Activated CD8-positive, alpha-beta memory T cell treated with anti-CD3 and anti-CD28 coated beads, Interleukin-2, amount 10 ng/mL, durations not matched to agents 7 days and 5 days (primary cell): ENCODE measurements around the gene MYO3B. TPM values are rescaled to one million over a fixed set of nuclear protein-coding genes. Genes with fewer than 3 reads are reported as not detected.

ENCODE experiments used
- ATAC-seq: fragments of 150-1000 bp; cut with Tn5 transposase; one replicate; pipeline ENCODE4 v1.10.0; 2021; ENCODE audit warnings: moderate library complexity
- CTCF ChIA-PET: fragments of 350-600 bp; sonication (Branson Sonifier 250); formaldehyde crosslinking; loops from one replicate; lab custom pipeline; 2021; ENCODE audit warnings: antibody characterized with exemption; lab: Charles Lee
- DNase-seq: peaks from one replicate; pipeline ENCODE4 v3.0.0-alpha.2; 2020
- H3K27ac Mint-ChIP-seq: one replicate; pipeline ENCODE4 v1.8.0; 2021; ENCODE audit warnings: mild to moderate bottlenecking, mixed read lengths
- H3K27me3 Mint-ChIP-seq: one replicate; pipeline ENCODE4 v1.8.0; 2021; ENCODE audit warnings: mixed read lengths
- H3K36me3 Mint-ChIP-seq: one replicate; pipeline ENCODE4 v1.8.0; 2021; ENCODE audit warnings: mild to moderate bottlenecking, mixed read lengths
- H3K4me1 Mint-ChIP-seq: one replicate; pipeline ENCODE4 v1.8.0; 2021; ENCODE audit warnings: mixed read lengths
- H3K4me3 Mint-ChIP-seq: one replicate; pipeline ENCODE4 v1.8.0; 2021; ENCODE audit warnings: mild to moderate bottlenecking, moderate library complexity, mixed read lengths
- H3K9me3 Mint-ChIP-seq: one replicate; pipeline ENCODE4 v1.8.0; 2022; ENCODE audit warnings: low read depth, mixed read lengths
- total RNA-seq, 2 experiments: library from RNA; stranded (reverse); gene quantifications; one replicate each; pipeline ENCODE4 v1.2.3, GENCODE V29; 2021

MYO3B gene
- total RNA-seq, 2 experiments from 2014 or later: 0.23 to 0.38 TPM

GRCh38 chr2:170180031-170180566, 2.2 kb downstream of the MYO3B start:
- Mint-ChIP-seq H3K9me3 (peaks cover 2% of the 10 kb centered on the region), H3K4me1 (peaks cover 19% of the 10 kb centered on the region), H3K36me3 (no peaks in the 10 kb centered on the region), H3K27ac (peak overlapping the region; percentile 23), H3K27me3 (peaks cover 4% of the 10 kb centered on the region), H3K4me3 (peak overlapping the region; percentile 6)
- ATAC-seq: peak; percentile 49
- no peak for DNase-seq
- CTCF ChIA-PET: no interaction called here

DNA sequence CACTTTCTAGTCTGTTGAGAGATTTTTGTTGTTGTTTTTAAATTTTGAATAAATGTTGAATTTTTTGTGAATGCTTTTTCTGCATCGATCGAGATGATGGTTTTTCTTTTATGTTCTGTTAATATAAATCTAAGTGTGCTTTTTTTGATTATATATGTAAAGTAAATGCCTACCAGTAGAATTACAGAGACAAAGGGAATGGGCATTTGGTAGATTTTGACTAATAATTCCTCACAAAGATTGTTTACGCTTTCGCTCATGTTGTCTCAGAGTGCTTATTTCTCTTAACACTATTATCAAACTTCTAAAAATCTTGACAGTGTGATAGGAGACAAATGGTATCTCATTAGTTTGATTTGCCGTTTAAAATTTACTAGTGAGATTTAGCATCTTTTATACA, 3.7 kb downstream of the MYO3B start:
- CTCF ChIA-PET: no interaction called here
- no peak overlapping the region for H3K27ac Mint-ChIP-seq
- H3K4me1 Mint-ChIP-seq: peaks cover 19% of the 10 kb centered on the region
- ATAC-seq: no peak
- peaks cover 2% of the 10 kb centered on the region for H3K36me3 Mint-ChIP-seq
- H3K4me3 Mint-ChIP-seq: no peak overlapping the region
- peaks cover 3% of the 10 kb centered on the region for H3K9me3 Mint-ChIP-seq
- peaks cover 8% of the 10 kb centered on the region for H3K27me3 Mint-ChIP-seq
- DNase-seq: no peak

- Mint-ChIP-seq H3K4me1 (no peaks in the 10 kb centered on the region), H3K27me3 (peaks cover 12% of the 10 kb centered on the region), H3K9me3 (peaks cover 13% of the 10 kb centered on the region), H3K4me3 (no peak overlapping the region), H3K27ac (no peak overlapping the region), H3K36me3 (peaks cover 4% of the 10 kb centered on the region)
- ATAC-seq: no peak
- CTCF ChIA-PET: no interaction called here
- no peak for DNase-seq
These were observed 7.4 kb downstream of the MYO3B start for GRCh38 chr2:170185319-170185718.

- ATAC-seq (no peak), DNase-seq (no peak)
- H3K36me3 Mint-ChIP-seq: peaks cover 4% of the 10 kb centered on the region
- peaks cover 13% of the 10 kb centered on the region for H3K27me3 Mint-ChIP-seq
- CTCF ChIA-PET: no interaction called here
- no peak overlapping the region for H3K27ac Mint-ChIP-seq
- H3K4me1 Mint-ChIP-seq: no peaks in the 10 kb centered on the region
- no peak overlapping the region for H3K4me3 Mint-ChIP-seq
- H3K9me3 Mint-ChIP-seq: peaks cover 11% of the 10 kb centered on the region
These were observed 11.8 kb downstream of the MYO3B start for GRCh38 chr2:170189757-170190156.

DNA sequence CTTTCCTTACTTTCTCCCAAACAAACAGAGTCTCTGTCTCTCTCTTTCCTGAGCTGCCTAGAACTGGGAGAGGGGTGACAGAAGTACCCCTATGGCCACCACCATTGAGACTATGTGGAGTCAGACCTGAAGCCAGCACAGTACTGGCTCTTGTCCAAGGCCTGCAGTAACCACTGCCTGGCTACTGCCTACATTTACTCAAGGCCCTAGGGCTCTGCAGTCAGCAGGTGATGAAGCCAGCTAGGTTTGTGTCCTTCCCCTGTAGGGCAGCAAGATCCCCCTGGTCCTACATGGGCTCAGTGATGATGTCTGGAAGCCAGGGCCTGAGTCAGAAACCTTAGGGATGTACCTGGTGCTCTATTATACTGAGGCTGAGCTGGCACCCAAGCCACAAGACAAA, 12.2 kb downstream of the MYO3B start:
- Mint-ChIP-seq H3K27ac (no peak overlapping the region), H3K27me3 (peaks cover 15% of the 10 kb centered on the region), H3K4me1 (no peaks in the 10 kb centered on the region), H3K9me3 (peaks cover 11% of the 10 kb centered on the region), H3K4me3 (no peak overlapping the region), H3K36me3 (peaks cover 4% of the 10 kb centered on the region)
- no peak for ATAC-seq
- CTCF ChIA-PET: no interaction called here
- DNase-seq: no peak

DNA sequence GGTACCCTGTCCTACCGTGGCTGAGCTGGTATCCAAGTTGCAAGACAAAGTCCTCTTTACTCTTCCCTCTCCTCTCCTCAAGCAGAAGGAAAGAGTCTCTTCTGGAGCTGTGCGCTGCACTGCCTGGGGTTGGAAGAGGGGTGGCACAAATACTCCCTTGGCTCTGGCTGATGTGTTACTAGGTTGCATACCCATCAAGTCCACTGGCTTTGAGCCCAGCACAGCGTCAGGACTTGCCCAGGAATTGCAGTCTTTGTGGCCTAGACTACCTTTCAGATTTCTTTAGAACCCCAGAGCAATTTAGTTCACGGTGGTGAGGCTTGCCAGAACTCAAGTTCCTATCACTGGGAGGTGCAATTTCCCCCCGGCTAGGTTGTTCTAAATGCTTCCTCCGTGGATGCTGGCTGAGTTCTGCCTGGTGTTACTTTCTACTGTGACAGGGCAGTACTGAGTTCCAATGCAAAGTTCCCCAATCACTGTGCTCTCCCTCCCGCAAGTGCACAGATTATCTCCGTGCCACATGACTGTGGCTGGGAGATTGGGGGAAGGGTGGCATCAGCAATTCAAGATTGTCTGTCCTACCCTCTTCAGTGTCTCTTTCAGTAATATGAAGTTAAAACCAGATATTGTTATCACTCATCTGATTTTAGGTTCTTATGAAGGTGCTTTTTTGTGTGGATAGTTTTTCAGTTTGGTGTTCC, 13.4 kb downstream of the MYO3B start:
- H3K4me1 Mint-ChIP-seq: no peaks in the 10 kb centered on the region
- ATAC-seq (no peak), DNase-seq (no peak)
- H3K27me3 Mint-ChIP-seq: peaks cover 10% of the 10 kb centered on the region
- H3K36me3 Mint-ChIP-seq: peaks cover 2% of the 10 kb centered on the region
- CTCF ChIA-PET: no interaction called here
- no peak overlapping the region for H3K27ac Mint-ChIP-seq
- peaks cover 9% of the 10 kb centered on the region for H3K9me3 Mint-ChIP-seq
- H3K4me3 Mint-ChIP-seq: no peak overlapping the region

GRCh38 chr2:170196963-170197362, 19.0 kb downstream of the MYO3B start:
- CTCF ChIA-PET: no interaction called here
- no peak overlapping the region for H3K4me3 Mint-ChIP-seq
- DNase-seq (no peak), ATAC-seq (no peak)
- H3K9me3 Mint-ChIP-seq: no peaks in the 10 kb centered on the region
- no peak overlapping the region for H3K27ac Mint-ChIP-seq
- no peaks in the 10 kb centered on the region for H3K4me1 Mint-ChIP-seq
- peaks cover 35% of the 10 kb centered on the region for H3K27me3 Mint-ChIP-seq
- H3K36me3 Mint-ChIP-seq: no peaks in the 10 kb centered on the region

DNA sequence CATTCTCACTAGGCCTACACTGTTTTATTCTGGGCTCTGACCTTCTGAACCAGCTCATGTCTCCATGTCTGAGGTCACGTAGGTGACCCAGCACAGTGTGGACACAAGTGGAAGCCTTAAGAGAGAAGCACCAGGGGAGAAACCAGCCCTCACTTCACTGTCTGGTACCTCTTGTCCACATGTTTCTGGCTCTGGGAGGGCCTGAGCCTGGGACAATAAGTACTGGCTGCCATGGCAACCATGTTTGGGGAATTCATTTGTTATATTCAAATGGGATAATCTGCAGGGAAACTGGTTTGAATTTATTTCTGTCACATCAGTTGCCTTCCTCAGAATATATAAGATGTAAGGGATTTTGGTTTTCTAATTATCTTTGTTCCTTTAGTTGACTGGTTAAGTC, 23.3 kb downstream of the MYO3B start:
- H3K4me3 Mint-ChIP-seq: no peak overlapping the region
- CTCF ChIA-PET: no interaction called here
- DNase-seq (no peak), ATAC-seq (no peak)
- peaks cover 44% of the 10 kb centered on the region for H3K27me3 Mint-ChIP-seq
- H3K36me3 Mint-ChIP-seq: no peaks in the 10 kb centered on the region
- H3K27ac Mint-ChIP-seq: no peak overlapping the region
- no peaks in the 10 kb centered on the region for H3K9me3 Mint-ChIP-seq
- no peaks in the 10 kb centered on the region for H3K4me1 Mint-ChIP-seq

DNA sequence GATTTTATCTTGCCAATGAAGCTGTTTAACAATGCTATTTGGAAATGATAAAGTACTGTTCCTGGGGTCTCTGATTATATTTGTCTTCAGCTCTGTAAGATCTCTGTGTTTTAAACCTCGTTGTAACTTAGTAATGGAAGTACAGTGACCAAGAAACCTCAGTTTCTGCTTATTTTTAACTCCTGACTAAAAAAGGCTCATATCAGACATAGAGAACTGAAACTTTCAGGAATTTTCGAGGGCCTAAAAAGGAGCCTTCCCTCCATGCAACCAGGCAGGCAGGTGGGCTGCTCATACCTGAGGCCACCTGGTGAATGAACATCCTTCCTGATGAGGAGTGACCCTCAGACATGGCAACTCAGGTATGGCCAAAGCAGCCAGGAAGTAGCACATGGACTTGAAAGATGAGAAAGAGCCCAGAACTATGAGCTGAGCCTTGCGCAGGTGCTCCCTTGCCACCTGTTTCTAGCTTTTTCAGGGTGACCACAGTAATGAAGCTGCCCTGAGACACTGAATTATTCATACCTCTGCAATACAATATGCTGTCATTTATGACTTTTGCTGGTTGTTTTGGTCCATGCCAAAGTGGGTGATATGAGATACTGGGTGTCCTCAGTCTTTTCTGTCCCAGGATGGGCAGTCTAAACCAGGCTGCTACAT, 23.9 kb downstream of the MYO3B start:
- no peak for DNase-seq
- CTCF ChIA-PET: no interaction called here
- Mint-ChIP-seq H3K9me3 (no peaks in the 10 kb centered on the region), H3K4me1 (no peaks in the 10 kb centered on the region), H3K36me3 (no peaks in the 10 kb centered on the region), H3K27me3 (peaks cover 41% of the 10 kb centered on the region), H3K4me3 (no peak overlapping the region), H3K27ac (no peak overlapping the region)
- ATAC-seq: no peak

DNA sequence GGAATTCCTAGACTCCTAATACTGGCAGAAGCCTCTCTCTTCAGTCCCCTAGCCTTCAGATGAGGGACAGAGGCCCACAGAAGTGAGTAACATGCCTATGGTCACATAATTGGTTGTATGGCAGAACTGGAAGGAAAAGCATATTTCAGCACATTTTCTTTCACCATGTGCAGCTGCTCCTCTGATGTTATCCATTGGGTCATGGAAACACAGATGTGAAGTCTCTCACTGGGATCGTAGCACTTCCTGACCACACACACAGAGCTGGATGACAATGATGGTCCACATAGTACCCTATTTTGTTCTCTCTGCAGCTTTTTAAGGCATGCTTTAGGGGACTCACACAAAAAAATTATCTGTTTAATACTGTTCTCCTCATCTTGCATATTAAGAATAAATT, 24.5 kb downstream of the MYO3B start:
- Mint-ChIP-seq H3K9me3 (no peaks in the 10 kb centered on the region), H3K36me3 (no peaks in the 10 kb centered on the region), H3K4me1 (no peaks in the 10 kb centered on the region), H3K4me3 (no peak overlapping the region), H3K27me3 (peaks cover 36% of the 10 kb centered on the region), H3K27ac (no peak overlapping the region)
- ATAC-seq (no peak), DNase-seq (no peak)
- CTCF ChIA-PET: no interaction called here

- Mint-ChIP-seq H3K27me3 (peaks cover 19% of the 10 kb centered on the region), H3K27ac (no peak overlapping the region), H3K36me3 (no peaks in the 10 kb centered on the region), H3K4me3 (no peak overlapping the region), H3K9me3 (no peaks in the 10 kb centered on the region), H3K4me1 (no peaks in the 10 kb centered on the region)
- DNase-seq (no peak), ATAC-seq (no peak)
- CTCF ChIA-PET: no interaction called here
These were observed 26.5 kb downstream of the MYO3B start for GRCh38 chr2:170204298-170204951.

DNA sequence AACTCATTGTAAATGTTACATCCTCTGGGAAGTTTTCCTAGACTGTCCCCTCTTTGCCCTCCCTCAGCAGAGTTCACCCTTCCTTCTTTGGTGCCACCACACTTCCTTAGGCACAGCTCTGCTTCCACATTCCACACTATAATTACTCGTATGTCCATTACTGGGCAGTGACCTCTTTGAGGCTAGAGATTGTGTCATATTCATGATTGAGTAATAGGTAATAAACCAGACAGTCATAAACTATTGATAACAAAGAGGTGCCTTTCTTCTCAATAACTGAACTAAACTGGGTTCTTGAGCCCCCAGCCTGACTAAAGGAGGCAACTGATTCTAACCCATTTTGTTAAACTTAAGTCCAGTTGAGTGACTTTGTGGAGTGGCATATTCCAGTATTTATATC, 28.3 kb downstream of the MYO3B start:
- DNase-seq: no peak
- Mint-ChIP-seq H3K27ac (no peak overlapping the region), H3K4me1 (no peaks in the 10 kb centered on the region), H3K9me3 (no peaks in the 10 kb centered on the region), H3K36me3 (no peaks in the 10 kb centered on the region), H3K27me3 (peaks cover 21% of the 10 kb centered on the region), H3K4me3 (no peak overlapping the region)
- CTCF ChIA-PET: no interaction called here
- no peak for ATAC-seq

GRCh38 chr2:170206805-170207407, 29.0 kb downstream of the MYO3B start:
- H3K27me3 Mint-ChIP-seq: peaks cover 18% of the 10 kb centered on the region
- peaks cover 4% of the 10 kb centered on the region for H3K9me3 Mint-ChIP-seq
- no peaks in the 10 kb centered on the region for H3K36me3 Mint-ChIP-seq
- no peak overlapping the region for H3K4me3 Mint-ChIP-seq
- CTCF ChIA-PET: no interaction called here
- H3K27ac Mint-ChIP-seq: no peak overlapping the region
- ATAC-seq: no peak
- no peaks in the 10 kb centered on the region for H3K4me1 Mint-ChIP-seq
- DNase-seq: no peak
